Stimulated activated CD8-positive, alpha-beta memory T cell treated with anti-CD3 and anti-CD28 coated beads, Interleukin-4, amount 100 ng/mL, for 48 hours (primary cell): ENCODE results near the gene CPEB4.

Experiments
- DNase-seq: peaks from one replicate; pipeline ENCODE4 v3.0.0-alpha.2; 2020

CPEB4 gene

GRCh38 chr5:173984218-173984617 is 96.1 kb downstream of the CPEB4 start:
- no peak for DNase-seq

- no peak for DNase-seq
Measured at GRCh38 chr5:173988554-173989431, 100.6 kb downstream of the CPEB4 start, which contains the start of gene C5orf47. Gene C5orf47, plus strand, starts transcription at chr5:173989170. Its CDS starts 94 bp downstream, at chr5:173989264.

GRCh38 chr5:173989432-173990082 is 101.4 kb downstream of the CPEB4 start:
- no peak for DNase-seq

- DNase-seq = no peak
Measured at GRCh38 chr5:173997331-173997730, 109.2 kb downstream of the CPEB4 start.

GRCh38 chr5:173998531-173998930 is 110.4 kb downstream of the CPEB4 start:
- DNase-seq = no peak

GRCh38 chr5:174000076-174000475 is 111.9 kb downstream of the CPEB4 start:
- no peak for DNase-seq

- no peak for DNase-seq
Measured at GRCh38 chr5:174003795-174004194, 115.6 kb downstream of the CPEB4 start.

GRCh38 chr5:174008922-174009321 is 120.8 kb downstream of the CPEB4 start:
- no peak for DNase-seq

- no peak for DNase-seq
Measured at GRCh38 chr5:174010365-174010764, 122.2 kb downstream of the CPEB4 start.

- no peak for DNase-seq
Measured at GRCh38 chr5:174011441-174011840, 123.3 kb downstream of the CPEB4 start.
